ENCODE results near the gene CDK5.

CDK5 gene

DNA sequence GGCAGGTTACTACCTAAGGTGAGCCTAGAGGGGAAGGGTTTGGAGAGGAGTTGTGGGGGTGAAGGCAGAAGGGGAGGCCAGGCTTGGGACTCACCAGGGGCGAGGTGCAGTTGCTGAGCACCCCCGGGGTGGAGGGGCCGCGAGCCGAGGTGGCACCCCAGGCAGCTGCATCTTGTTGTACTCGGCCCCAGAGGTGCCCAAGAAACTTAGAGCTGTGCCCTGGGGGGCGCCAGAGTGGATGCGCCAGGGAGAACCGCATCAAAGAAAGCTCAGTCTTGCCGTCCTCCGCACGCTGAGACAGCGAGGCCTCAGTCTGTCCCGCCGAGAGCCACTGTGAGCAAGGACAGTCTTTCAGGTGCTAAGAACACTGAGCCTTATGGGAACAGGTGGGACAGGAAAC lies 40.8 kb downstream of the CDK5 start:
- TF ChIP-seq, protein P1, sequence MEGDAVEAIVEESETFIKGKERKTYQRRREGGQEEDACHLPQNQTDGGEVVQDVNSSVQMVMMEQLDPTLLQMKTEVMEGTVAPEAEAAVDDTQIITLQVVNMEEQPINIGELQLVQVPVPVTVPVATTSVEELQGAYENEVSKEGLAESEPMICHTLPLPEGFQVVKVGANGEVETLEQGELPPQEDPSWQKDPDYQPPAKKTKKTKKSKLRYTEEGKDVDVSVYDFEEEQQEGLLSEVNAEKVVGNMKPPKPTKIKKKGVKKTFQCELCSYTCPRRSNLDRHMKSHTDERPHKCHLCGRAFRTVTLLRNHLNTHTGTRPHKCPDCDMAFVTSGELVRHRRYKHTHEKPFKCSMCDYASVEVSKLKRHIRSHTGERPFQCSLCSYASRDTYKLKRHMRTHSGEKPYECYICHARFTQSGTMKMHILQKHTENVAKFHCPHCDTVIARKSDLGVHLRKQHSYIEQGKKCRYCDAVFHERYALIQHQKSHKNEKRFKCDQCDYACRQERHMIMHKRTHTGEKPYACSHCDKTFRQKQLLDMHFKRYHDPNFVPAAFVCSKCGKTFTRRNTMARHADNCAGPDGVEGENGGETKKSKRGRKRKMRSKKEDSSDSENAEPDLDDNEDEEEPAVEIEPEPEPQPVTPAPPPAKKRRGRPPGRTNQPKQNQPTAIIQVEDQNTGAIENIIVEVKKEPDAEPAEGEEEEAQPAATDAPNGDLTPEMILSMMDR (conservative IDR thresholded peaks at IDR 0.05), result no peak
- H3K27ac ChIP-seq, result no peak overlapping the region

- H3K27ac ChIP-seq, result no peak overlapping the region
- TF ChIP-seq, protein P1 (conservative IDR thresholded peaks at IDR 0.05), result no peak
These were observed 41.2 kb downstream of the CDK5 start for GRCh38 chr7:151016505-151016904.

- H3K27ac ChIP-seq, result no peak overlapping the region
- TF ChIP-seq, protein P1 (conservative IDR thresholded peaks at IDR 0.05), result no peak
These were observed 41.7 kb downstream of the CDK5 start for GRCh38 chr7:151015967-151016366.

DNA sequence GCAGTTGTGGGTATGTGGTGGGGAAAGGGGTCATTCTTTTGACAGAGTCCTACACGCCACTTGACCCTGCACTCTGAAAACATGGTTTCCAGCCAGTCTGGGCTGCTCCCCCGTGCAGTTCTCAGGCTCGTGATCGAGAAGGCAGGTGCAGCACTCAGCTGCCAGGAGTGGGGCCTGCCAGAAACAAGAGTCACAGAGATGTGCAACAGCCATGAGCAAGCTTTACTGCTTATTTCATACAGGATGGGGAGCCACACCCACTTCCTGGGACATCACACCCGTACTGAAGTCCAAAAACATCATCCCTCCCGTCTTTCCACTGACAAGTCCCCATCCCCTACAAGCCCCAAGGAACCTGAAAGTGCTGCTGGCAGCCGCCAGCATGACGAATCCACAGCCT lies 42.7 kb downstream of the CDK5 start:
- TF ChIP-seq, protein P1 (conservative IDR thresholded peaks at IDR 0.05), result no peak
- H3K27ac ChIP-seq, result no peak overlapping the region

GRCh38 chr7:151013733-151014497 lies 43.8 kb downstream of the CDK5 start:
- TF ChIP-seq, protein P1 (conservative IDR thresholded peaks at IDR 0.05), result no peak
- no peak overlapping the region for H3K27ac ChIP-seq

- TF ChIP-seq, protein P1 (conservative IDR thresholded peaks at IDR 0.05), result no peak
- H3K27ac ChIP-seq, result no peak overlapping the region
These were observed 44.4 kb downstream of the CDK5 start for GRCh38 chr7:151013356-151013732.

DNA sequence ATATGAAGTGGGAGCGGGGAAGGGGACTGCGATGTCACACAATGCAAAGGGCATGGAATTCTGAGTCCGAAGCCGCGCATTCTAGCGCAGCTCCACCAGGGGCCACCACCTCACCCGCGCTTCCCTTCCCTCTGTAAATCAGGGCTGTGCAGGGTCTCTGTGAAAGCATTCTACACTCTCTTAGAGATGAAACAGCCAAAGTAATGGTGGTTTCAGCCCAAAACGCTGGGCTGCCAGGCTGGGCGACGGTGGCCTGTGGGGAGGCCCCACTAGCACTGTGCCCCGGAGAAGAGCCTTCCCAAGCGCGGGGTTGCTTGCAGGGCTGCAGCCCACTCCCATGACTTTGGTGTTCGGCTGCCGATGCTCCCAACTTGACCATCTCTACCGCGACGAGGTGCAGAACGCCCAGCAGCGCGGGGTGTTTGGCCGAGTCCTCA lies 44.8 kb downstream of the CDK5 start:
- TF ChIP-seq, protein P1 (conservative IDR thresholded peaks at IDR 0.05), result peak; percentile 66
- no peak overlapping the region for H3K27ac ChIP-seq
